HFF-Myc (cell line): ENCODE measurements around the gene ZNF469.

Experiments used
- DNase-seq: peaks from one replicate; pipeline ENCODE4 v3.0.0-alpha.2; 2011; ENCODE audit warnings: low read depth; ENCODE audit errors: extremely low read depth
- H3K4me3 ChIP-seq: replicated peaks from 2 replicates; pipeline ENCODE4 v1.5.1; 2011; ENCODE audit warnings: low read depth, mild to moderate bottlenecking, control low read depth, low read length
- TF ChIP-seq, protein P1 (sequence below): IDR thresholded peaks from 2 replicates; pipeline ENCODE4 v1.5.1; 2012; ENCODE audit warnings: mild to moderate bottlenecking, low read depth, low read length, control low read depth; ENCODE audit errors: missing control alignments

ZNF469 gene

DNA sequence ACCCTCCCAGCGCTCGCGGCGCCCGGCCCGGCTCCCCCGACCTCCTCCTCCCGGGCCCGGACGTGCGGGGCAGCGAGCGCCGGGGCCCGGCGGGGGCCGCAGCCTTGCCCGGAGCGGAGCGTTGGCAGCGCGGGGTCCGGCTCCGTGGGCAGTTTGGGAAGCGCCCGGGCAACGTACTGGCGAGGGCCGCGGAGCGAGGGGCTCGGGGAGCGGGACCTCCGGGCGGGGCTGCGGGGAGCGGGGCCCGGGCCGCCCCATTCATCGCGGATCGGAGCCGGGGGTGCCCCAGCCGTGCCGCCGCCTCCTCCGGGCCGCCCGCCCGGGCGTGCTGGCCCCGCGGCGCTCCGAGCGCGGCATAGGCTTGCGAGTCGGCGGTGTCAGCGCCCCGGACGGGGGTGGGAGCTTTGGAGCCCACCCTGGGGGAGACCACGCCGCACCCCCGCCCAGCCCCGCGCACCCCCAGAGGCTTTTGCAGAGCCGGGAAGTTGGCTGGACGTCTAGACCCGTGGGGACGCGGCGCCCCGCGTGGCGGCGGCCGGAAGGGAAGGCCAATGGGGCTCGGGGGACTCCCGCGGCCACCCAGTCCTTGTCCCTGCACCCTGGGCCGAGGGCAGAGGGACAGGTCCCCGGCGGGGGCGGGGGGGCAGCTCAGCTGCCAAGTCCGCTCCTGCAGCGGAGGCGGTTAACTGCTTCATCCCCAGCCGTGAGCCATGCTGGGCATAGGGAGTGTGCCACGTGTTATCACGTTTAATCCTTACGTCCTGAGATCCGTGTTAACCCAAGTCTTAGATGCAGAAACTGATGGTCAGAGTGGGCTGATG lies 852 bp downstream of the ZNF469 start:
- peak; percentile 29 for DNase-seq
- peak overlapping the region; percentile 58 for H3K4me3 ChIP-seq
- TF ChIP-seq, protein P1, sequence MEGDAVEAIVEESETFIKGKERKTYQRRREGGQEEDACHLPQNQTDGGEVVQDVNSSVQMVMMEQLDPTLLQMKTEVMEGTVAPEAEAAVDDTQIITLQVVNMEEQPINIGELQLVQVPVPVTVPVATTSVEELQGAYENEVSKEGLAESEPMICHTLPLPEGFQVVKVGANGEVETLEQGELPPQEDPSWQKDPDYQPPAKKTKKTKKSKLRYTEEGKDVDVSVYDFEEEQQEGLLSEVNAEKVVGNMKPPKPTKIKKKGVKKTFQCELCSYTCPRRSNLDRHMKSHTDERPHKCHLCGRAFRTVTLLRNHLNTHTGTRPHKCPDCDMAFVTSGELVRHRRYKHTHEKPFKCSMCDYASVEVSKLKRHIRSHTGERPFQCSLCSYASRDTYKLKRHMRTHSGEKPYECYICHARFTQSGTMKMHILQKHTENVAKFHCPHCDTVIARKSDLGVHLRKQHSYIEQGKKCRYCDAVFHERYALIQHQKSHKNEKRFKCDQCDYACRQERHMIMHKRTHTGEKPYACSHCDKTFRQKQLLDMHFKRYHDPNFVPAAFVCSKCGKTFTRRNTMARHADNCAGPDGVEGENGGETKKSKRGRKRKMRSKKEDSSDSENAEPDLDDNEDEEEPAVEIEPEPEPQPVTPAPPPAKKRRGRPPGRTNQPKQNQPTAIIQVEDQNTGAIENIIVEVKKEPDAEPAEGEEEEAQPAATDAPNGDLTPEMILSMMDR: peak; percentile 42

DNA sequence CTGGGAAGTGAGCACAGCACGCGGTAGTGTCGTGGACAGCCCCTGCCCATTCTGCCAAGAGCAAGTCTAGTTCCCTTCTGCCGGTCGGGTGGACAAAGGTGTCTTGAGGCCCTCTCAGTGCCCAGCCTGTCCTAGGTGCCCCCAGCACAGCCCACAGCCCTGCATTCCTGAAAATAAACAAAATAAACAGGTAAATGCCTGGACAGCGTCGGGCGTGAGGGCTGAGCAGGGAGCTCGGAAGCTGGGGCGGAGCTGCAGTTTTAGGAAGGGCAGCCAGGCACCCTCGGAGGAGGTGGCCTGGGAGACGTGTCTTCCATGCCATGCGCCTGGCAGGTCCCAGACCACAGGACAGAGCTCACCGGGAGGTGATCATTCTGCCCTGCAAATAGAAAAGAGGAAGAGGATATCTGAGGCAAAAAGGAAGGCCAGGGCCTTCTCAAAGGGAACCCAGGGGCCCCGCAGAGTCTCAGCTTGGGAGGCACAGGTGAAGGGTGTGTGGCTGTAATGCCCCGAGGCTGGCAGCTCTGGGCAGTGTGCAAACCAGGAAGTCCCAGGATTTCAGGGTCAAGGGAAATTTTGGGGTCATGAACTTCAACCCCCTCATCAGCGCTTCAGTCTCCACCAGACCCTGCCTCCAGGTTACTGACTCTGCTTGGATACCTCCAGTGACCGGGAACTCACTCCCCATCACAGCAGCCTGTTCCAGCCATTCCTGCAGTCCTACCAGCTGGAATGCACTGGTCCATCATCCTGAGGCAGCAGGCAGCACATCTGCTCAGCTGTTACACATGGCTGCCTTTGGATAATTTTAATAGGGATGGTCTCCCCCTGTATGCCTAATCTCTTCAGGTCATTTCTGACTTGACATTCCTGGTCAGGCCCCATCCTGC lies 1.7 kb downstream of the ZNF469 start:
- peak overlapping the region; percentile 58 for H3K4me3 ChIP-seq

DNA sequence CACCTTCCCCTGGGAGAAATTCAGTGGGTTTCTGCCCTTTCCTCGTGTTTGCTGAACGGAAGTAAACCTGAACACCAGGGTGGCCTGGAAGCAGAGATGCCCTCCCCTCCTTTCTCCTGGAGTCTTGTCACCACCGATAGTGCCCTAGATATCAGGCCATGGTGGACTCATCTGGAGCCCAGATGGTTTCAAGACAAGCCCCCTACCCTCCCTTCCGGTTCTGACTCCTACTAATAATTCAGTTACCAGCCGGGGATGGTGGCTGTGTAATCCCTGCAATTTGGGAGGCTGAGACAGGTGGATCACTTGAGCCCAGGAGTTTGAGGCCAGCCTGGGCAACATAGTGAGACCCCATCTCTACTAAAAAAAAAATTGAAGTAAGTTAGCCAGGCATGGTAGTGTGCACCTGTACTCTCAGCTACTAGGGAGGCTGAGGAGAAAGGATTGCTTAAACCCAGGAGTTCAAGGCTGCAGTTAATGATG lies 2.4 kb downstream of the ZNF469 start:
- no peak overlapping the region for H3K4me3 ChIP-seq
- no peak for DNase-seq
- TF ChIP-seq, protein P1: no peak

More for the DNA sequence above, 1.7 kb downstream of the ZNF469 start:
- TF ChIP-seq, protein P1: no peak
- no peak for DNase-seq

DNA sequence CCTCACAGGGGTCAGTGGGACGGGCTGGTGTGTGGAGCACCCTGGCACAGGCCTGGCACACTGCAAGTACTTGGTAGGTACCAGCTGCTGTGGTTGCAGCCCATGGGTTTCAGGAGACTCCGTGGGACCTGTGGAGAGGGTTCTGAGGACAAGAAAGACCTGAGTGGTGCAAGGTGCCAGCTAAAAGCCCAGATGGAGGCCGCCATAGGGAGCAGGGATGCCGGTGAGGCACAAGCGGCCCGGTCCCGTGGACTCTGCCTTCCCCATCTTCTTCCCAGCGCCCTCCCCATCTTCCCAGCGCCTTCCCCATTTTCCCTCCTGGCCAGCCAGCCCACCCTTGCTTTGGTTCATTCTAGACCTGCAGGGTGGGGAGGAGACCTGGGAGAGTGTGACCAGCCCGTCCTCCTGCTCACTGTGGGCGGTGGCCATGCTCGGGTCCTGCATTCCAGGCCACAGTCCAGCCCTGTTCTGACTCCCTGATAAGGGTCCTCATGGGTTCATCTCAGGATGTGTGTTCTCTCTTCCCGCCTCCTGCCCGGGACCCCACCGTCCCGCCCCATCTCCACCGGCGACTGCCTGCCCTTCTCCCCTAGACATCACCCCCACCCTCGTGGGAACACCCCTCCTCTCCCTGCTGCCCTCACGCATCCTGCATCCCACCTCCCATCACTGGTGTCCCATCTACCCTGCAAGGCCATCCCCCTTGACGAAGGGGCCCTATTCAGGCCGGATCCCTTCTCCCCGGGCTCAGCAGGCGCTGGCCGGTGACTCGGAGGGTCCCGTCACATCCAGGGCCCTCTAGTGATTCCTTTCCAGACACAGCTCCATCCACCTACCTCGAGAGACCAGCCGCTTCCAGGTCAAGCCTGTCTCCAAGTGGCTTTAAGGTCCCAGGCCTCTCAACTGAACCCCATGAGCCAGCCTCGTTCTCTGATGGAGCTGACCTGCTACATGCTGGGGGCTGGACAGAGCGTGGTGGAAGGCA lies 3.4 kb downstream of the ZNF469 start:
- no peak for DNase-seq

DNA sequence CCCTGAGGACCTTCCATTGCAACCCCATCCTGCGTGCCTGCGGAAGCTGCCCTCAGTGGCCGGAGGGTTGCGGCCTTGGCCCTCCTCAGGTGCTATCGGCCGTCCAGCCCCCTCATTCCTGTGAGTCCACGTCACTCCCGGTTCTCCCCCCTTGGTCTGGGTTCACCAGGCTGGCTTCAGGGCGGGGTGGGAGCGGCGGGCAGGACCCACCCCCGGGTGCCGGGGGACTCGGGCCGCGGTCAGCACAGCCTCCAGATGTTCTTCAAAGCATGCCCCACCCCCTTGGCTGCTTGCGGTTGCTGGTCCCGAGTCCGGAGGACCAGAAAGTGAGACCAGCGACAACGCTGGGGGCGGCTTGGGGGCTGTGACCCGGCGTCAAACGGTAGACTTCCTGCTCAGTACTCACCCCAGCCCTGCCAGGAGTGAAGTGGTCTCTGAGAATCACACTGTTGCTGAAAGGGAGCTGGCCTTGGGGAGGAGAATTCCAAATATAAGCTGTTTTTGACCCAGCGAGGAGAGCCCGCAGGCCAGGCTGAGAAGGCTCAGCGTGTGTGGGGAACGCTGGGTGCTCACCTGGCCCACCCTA lies 4.5 kb downstream of the ZNF469 start:
- no peak overlapping the region for H3K4me3 ChIP-seq
- no peak for DNase-seq
- TF ChIP-seq, protein P1: no peak

More for the DNA sequence above, 3.4 kb downstream of the ZNF469 start:
- H3K4me3 ChIP-seq: no peak overlapping the region
- TF ChIP-seq, protein P1: no peak
